Ovary (tissue), 3 donors: ENCODE results near the gene PLXNB3.

Source experiments
- CTCF ChIP-seq, 3 donors: fragments of 450-650 bp in 2 of 3; fragments of 200-600 bp in 1 of 3; IDR thresholded peaks; one replicate each; pipeline versions ENCODE4 v1.5.1 to v1.8.0; 2016 to 2022; ENCODE audit warnings: antibody characterized with exemption in 3 of 3, mild to moderate bottlenecking in 1 of 3
- EP300 ChIP-seq: sonication (generic); formaldehyde crosslinking; IDR thresholded peaks from one replicate; pipeline ENCODE4 v1.6.1; 2017; ENCODE audit warnings: antibody characterized with exemption
- donor health status: DM: no; HTN: no; CAD: no.

GRCh38 chrX:153812220-153812619, 48.2 kb downstream of the PLXNB3 start:
- TF ChIP-seq EP300 (no peak), CTCF (IDR thresholded peaks at IDR 0.05) (no peak)
